Measurements from ENCODE around the gene RBFOX2. TPM values are rescaled to one million over a fixed set of nuclear protein-coding genes. Genes with fewer than 3 reads are reported as not detected.

The RBFOX2 gene
- total RNA-seq, 5 donors from 2014 or later (not counting 1 experiment from before 2014, with no cell fraction given), result 0.73 to 1.5 (median 1.4) TPM

DNA sequence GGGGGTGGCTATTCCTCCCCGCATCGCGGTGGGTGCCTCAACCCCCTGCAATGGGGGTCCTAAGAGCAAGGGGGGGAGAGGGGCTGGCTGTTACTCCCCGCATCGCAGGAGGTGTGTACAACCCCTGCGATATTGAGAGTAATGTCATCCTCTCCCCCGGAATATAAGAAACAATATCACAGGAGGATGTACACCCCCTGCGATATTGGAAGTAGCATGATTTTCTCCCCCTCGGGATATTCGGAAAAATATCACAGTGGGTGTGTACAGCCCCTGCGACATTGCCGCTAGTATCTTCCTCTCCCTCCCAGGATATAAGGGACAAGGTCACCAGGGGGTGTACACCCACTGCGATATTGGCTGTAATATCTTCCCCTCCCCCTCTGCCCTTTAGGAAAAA lies 333.4 kb downstream of the RBFOX2 start:
- H3K4me1 ChIP-seq (ENCODE audit: control insufficient read depth in 1 of 2, extremely low read depth in 1 of 2, insufficient read depth in 2 of 2, low read length in 2 of 2), result no peaks in the 10 kb centered on the region
- H3K27ac ChIP-seq (ENCODE audit: low read length), result no peak overlapping the region
- Mint-ChIP-seq H3K27ac (no peak overlapping the region), H3K27me3 (peaks cover 0 to 6% of the 10 kb centered on the region in 2 donors), H3K4me1 (peaks cover 0 to under 1% (median 0%) of the 10 kb centered on the region in 3 donors), H3K4me3 (no peak overlapping the region), H3K36me3 (no peaks in the 10 kb centered on the region), H3K9me3 (no peaks in the 10 kb centered on the region)
- H3K4me3 ChIP-seq (ENCODE audit: control insufficient read depth in 1 of 2, extremely low read depth in 1 of 2, low read length in 1 of 2), result no peak overlapping the region
- no peaks in the 10 kb centered on the region for H3K36me3 ChIP-seq (ENCODE audit: control insufficient read depth in 2 of 2, extremely low read depth in 1 of 2, insufficient read depth in 1 of 2, low read length in 1 of 2)
- CTCF ChIA-PET, result no interaction called here
- DNase-seq (no peak), ATAC-seq (replicated peaks in 1 of 4) (no peak)
- WGBS (ENCODE audit: insufficient coverage), result 96% methylated on average over 4 of the region's 13 CpGs
- no peaks in the 10 kb centered on the region for H3K27me3 ChIP-seq (replicated peaks in 1 of 2; ENCODE audit: control insufficient read depth in 2 of 2, extremely low read depth in 1 of 2, insufficient read depth in 2 of 2, low read length in 1 of 2)
- POLR2A ChIA-PET, result no interaction called here
- no peaks in the 10 kb centered on the region for H3K9me3 ChIP-seq

DNA sequence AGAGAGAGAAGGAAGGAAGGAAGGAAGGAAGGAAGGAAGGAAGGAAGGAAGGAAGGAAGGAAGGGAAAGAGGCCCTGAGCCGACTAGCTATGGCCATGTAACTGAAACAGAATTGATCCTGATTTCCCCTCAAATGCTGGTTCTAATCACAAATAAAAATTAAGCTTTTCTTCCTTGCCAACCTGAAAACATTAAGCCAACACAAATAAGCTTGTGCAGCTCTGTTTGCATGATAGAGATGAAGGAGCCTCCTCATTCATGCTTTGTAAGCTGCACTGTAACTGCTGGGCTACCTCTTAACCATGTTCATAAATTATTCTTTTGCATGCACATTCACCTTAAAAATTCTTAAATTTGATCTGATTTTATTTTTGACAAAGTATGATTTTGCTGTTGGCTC lies 338.6 kb downstream of the RBFOX2 start:
- Histone ChIP-seq H3K9me3 (no peaks in the 10 kb centered on the region), H3K4me3 (ENCODE audit: control insufficient read depth in 1 of 2, extremely low read depth in 1 of 2, low read length in 1 of 2) (no peak overlapping the region), H3K27me3 (replicated peaks in 1 of 2; ENCODE audit: control insufficient read depth in 2 of 2, extremely low read depth in 1 of 2, insufficient read depth in 2 of 2, low read length in 1 of 2) (no peaks in the 10 kb centered on the region), H3K4me1 (ENCODE audit: control insufficient read depth in 1 of 2, extremely low read depth in 1 of 2, insufficient read depth in 2 of 2, low read length in 2 of 2) (no peaks in the 10 kb centered on the region), H3K36me3 (ENCODE audit: control insufficient read depth in 2 of 2, extremely low read depth in 1 of 2, insufficient read depth in 1 of 2, low read length in 1 of 2) (no peaks in the 10 kb centered on the region), H3K27ac (ENCODE audit: low read length) (no peak overlapping the region)
- Mint-ChIP-seq H3K27me3 (peaks cover 0 to 3% of the 10 kb centered on the region in 2 donors), H3K9me3 (peaks cover 0 to 4% (median 0%) of the 10 kb centered on the region in 3 donors), H3K4me3 (no peak overlapping the region), H3K36me3 (no peaks in the 10 kb centered on the region), H3K27ac (no peak overlapping the region), H3K4me1 (peaks cover 0 to 7% (median 1%) of the 10 kb centered on the region in 3 donors)
- ATAC-seq (replicated peaks in 1 of 4) (no peak), DNase-seq (no peak)
- CTCF ChIA-PET, result no interaction called here
- no CpG with 5 or more reads among the region's 1 CpG for WGBS (ENCODE audit: insufficient coverage)
- POLR2A ChIA-PET, result interaction anchor here in 1 of 2 donors (0.5 kb wide), 1 partner anchor 15 kb away, joined by 3 read pairs; no protein-coding TSS in a partner anchor

DNA sequence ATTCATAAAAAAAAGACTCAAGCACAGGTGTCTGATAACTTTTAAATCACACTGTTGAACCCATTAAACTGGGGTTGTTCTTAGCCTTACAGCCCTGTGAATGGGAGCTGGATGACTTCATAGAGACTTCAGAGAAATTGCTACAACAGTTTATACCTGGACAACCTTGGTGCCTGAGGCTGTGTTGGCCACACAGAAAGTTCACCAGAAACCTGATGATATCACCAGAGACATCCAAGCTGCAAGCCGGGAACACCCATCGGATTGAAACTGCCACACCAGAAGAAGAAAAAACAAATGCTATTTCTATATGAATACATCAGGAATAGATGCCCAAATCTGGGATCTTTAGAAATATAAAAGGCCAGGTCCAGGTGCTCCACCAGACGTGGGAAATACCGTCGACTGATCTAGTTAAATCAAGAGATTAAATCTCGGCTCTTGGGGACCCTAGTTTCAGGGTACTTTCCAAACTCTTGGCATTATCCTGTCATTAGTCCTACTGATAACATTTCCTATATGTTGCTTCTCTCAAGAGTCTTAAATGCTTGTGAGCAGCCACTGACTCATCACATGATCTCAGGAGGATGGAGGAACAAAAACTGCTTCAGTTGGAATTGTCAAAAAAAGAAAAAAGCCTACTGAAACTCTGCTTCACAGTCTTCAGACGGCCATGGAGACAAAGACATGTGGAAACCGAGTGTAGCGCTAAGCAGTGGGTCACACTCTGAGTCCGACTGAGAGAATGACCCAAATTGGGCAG lies 339.5 kb downstream of the RBFOX2 start:
- no peaks in the 10 kb centered on the region for H3K4me1 ChIP-seq (ENCODE audit: control insufficient read depth in 1 of 2, extremely low read depth in 1 of 2, insufficient read depth in 2 of 2, low read length in 2 of 2)
- ChIA-PET CTCF (no interaction called here), POLR2A (interaction anchor here in 1 of 2 donors (0.7 kb wide), 1 partner anchor 49 kb away, joined by 3 read pairs; no protein-coding TSS in a partner anchor)
- peaks cover 0 to 7% (median 1%) of the 10 kb centered on the region in 3 donors for H3K4me1 Mint-ChIP-seq
- no peak overlapping the region for H3K27ac ChIP-seq (ENCODE audit: low read length)
- H3K4me3 Mint-ChIP-seq, result no peak overlapping the region
- H3K4me3 ChIP-seq (ENCODE audit: control insufficient read depth in 1 of 2, extremely low read depth in 1 of 2, low read length in 1 of 2), result no peak overlapping the region
- 90% methylated on average over 3 of the region's 10 CpGs for WGBS (ENCODE audit: insufficient coverage)
- no peak overlapping the region for H3K27ac Mint-ChIP-seq
- H3K9me3 Mint-ChIP-seq, result peaks cover 0 to 4% (median 0%) of the 10 kb centered on the region in 3 donors
- no peaks in the 10 kb centered on the region for H3K36me3 Mint-ChIP-seq
- DNase-seq (no peak), ATAC-seq (replicated peaks in 1 of 4) (no peak)
- no peaks in the 10 kb centered on the region for H3K36me3 ChIP-seq (ENCODE audit: control insufficient read depth in 2 of 2, extremely low read depth in 1 of 2, insufficient read depth in 1 of 2, low read length in 1 of 2)
- no peaks in the 10 kb centered on the region for H3K9me3 ChIP-seq
- H3K27me3 Mint-ChIP-seq, result peaks cover 0 to 3% of the 10 kb centered on the region in 2 donors
- no peaks in the 10 kb centered on the region for H3K27me3 ChIP-seq (replicated peaks in 1 of 2; ENCODE audit: control insufficient read depth in 2 of 2, extremely low read depth in 1 of 2, insufficient read depth in 2 of 2, low read length in 1 of 2)

Other genes with a start within 250 kb of the RBFOX2 start
- 100 to 1,000 TPM; 152 to 191 (median 167) TPM for gene APOL3, start 131.9 kb upstream of the RBFOX2 start, total RNA-seq
- gene APOL4, start 173.0 kb upstream of the RBFOX2 start, total RNA-seq, result under 1 TPM in 2 of 5 donors, not detected in 3; 0.22 to 0.72 TPM
- 10 to 100 TPM; 38.3 to 80.7 (median 70.6) TPM for gene APOL2, start 210.7 kb upstream of the RBFOX2 start, total RNA-seq
- gene APOL1, start 224.3 kb upstream of the RBFOX2 start, total RNA-seq, result 10 to 100 TPM; 15.7 to 29.5 (median 19.8) TPM

All from T-cell (primary cell).